Raji (cell line): ENCODE data around the gene LPIN3.

Experiments used
- POLR2A ChIP-seq: IDR thresholded peaks from 2 replicates; pipeline ENCODE4 v1.6.1; 2011; ENCODE audit warnings: low read depth, low read length, control low read depth; ENCODE audit not compliant: insufficient read depth

Gene LPIN3

GRCh38 chr20:41386502-41387427 lies 46.1 kb downstream of the LPIN3 start:
- no peak for TF ChIP-seq POLR2A

- TF ChIP-seq POLR2A: no peak
These were observed 46.8 kb downstream of the LPIN3 start for GRCh38 chr20:41387444-41387851.

DNA sequence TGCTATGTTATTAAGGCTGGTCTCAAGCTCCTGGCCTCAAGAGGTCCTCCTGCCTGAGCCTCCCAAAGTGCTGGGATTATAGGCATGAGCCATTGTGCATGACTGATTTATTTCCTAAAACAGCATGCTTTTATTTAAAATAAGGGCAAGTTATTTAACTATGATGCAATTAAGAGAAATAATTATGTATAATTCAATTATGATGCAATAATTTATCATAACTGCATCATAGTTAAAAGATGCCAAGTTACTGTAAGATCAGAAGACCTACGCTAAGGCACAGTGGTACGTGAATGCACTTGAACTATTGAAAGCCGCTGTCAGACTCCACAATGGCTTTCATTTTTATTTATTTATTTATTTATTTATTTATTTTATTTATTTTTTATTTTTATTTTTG lies 50.3 kb downstream of the LPIN3 start:
- TF ChIP-seq POLR2A: no peak

- TF ChIP-seq POLR2A: no peak
These were observed 51.0 kb downstream of the LPIN3 start for GRCh38 chr20:41391587-41392001.

- TF ChIP-seq POLR2A: no peak
These were observed 51.7 kb downstream of the LPIN3 start for GRCh38 chr20:41392295-41392694.

- TF ChIP-seq POLR2A: no peak
These were observed 52.5 kb downstream of the LPIN3 start for GRCh38 chr20:41392871-41393704.

DNA sequence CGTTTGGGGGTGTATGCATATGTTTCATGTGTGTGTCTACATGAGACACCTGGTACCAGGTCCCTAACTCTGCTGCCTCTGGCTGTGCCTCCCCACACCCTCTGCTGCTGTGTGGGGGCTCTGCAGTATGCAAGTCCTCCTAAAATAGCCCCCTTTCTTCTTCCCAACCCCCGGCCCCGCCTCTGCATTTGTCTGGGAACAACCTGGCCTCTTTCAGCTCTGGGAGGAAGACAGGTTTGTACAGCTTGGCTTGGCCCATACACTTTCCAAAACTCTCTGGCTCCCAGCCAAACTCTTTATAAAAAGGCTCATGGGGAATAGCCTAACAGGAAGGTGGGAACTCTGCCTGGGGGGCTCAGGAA lies 53.1 kb downstream of the LPIN3 start:
- TF ChIP-seq POLR2A: no peak

DNA sequence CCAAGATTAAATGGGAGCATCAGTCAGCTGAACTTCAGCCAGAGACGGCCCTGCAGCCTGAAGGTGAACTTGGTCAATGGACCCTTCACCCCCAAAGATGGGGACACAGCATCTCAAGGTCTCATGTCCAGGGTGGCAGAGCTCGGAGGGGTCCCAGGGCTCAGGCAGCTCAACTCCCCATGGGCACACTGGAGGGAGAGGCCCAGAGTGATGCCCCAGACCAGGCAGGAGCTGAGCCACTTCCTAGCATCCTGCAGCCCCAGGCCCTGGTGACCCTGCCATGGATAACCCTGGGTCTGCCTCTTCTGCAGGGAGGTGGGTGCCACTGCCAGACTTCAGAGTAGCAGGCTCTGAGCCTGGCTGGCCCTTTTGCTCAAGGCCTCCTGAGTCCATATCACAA lies 53.5 kb downstream of the LPIN3 start:
- no peak for TF ChIP-seq POLR2A

GRCh38 chr20:41394931-41395666 lies 54.5 kb downstream of the LPIN3 start:
- TF ChIP-seq POLR2A: no peak

- TF ChIP-seq POLR2A: no peak
These were observed 55.3 kb downstream of the LPIN3 start for GRCh38 chr20:41395667-41396664.

DNA sequence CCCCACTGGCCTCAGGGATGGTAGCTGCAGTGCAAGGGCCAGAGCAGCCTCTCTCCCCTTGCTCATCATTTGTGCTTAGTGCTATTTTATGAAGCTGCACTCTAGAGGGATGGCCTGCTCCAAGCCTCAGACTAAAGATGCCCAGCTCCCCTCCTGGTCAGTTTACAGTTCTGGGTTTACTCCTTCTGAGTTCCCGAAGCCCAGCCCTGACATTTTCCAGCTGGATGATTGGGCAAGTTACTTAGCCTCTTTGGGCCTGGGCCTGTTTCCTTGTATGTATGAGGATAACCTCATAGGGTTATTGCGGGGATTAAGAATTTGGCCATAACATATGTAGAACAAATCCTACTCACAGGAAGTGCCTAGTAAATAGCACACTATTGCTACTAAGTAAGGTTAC lies 57.8 kb downstream of the LPIN3 start:
- no peak for TF ChIP-seq POLR2A

DNA sequence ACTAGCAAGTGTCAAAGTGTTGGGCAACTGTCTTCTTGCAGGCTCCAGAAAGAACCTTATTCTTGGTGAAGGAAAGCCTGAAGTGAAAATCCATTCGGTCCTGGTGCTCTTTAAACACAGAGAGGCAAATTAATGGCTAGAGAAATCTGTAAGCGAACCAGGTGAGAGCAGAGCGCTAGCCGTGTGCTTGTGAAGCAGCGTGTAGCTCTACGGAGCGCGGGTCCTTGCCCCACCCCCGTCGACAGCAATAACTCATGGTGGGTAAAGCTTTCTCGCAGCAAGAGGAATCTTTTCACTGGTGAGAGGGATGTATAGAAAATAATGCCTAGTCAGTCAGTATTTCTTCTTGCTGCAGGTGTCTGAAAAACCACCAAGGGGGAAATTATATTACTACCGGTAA lies 63.0 kb downstream of the LPIN3 start:
- no peak for TF ChIP-seq POLR2A

DNA sequence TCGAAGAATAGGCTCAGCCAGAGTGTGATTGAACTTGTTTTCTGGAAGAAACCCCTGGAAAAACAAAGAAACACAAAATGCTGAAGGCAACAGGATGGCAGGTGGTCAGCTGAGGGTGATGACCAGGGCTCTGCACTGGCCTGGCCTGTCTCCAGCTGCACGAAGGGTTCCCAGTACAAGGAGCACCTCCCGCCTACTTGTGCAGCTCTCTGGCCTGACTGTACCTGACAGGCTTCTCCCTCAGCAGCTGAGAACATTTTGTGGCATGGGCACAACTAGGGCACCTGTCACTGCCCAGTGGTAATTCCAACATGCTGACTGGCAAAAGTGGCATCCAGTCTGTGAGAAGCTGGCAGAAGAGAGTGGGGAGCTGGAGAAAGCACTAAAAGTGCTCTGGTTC lies 64.8 kb downstream of the LPIN3 start:
- TF ChIP-seq POLR2A: no peak

DNA sequence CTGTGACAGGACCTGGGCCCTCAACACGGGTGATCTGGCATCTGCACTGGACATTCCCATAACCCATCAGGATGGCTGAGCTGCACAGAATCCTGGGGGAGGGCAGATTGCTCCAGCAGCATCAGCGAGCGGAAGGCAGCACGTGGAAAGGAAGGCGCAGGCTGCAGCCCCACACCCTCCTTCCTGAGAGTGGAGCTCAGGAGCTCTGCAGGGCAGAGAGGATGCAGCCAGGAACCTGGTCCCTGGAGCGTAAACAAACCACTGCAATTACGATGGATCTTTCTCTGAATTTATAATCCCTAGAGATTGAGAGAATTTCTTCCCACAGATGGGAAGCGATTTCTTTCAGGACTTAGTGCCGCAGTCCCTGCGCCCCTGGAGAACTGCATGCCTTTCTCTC lies 65.7 kb downstream of the LPIN3 start:
- no peak for TF ChIP-seq POLR2A
